ENCODE measurements around the gene CFAP74.

DNA sequence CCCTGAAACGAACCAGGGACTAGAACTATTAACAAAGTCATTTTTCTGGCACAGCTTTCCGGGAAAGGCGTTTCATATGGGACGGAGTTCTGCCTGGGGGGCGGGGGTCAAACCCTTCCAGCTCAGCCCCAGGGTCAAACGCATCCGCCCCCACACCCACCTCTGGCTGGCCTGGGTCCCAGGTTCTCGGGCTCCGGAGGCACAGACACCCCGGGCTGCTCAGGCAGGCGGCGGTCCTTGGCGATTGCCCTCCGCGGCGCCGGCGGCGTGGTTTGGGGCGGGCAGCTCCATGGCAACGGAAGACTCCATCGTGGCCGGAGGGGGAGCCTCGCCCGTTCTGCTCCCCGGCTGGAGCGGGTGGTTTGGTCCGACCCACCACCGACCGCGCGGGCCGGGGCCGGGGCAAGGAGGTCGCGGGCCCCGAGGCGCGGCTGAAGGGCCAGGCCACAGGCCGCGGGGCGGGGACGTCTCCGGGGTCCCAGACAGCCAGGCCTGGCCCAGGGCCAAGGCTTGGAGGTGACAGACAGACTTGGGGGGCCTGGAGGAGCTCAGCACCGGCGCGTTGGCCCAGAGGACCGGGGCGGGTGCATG lies at the start of gene CFAP74:
- TF ChIP-seq, protein P1, sequence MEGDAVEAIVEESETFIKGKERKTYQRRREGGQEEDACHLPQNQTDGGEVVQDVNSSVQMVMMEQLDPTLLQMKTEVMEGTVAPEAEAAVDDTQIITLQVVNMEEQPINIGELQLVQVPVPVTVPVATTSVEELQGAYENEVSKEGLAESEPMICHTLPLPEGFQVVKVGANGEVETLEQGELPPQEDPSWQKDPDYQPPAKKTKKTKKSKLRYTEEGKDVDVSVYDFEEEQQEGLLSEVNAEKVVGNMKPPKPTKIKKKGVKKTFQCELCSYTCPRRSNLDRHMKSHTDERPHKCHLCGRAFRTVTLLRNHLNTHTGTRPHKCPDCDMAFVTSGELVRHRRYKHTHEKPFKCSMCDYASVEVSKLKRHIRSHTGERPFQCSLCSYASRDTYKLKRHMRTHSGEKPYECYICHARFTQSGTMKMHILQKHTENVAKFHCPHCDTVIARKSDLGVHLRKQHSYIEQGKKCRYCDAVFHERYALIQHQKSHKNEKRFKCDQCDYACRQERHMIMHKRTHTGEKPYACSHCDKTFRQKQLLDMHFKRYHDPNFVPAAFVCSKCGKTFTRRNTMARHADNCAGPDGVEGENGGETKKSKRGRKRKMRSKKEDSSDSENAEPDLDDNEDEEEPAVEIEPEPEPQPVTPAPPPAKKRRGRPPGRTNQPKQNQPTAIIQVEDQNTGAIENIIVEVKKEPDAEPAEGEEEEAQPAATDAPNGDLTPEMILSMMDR (IDR thresholded peaks at IDR 0.05): no peak
- no peak for TF ChIP-seq POLR2A (IDR thresholded peaks at IDR 0.05)

Measured in heart left ventricle (tissue), 13 donors.